22Rv1 (cell line): ENCODE measurements around the gene NAA11.

Experiments
- CTCF ChIP-seq: fragments of 450-650 bp; IDR thresholded peaks from 2 replicates; pipeline ENCODE4 v1.5.1; 2017; ENCODE audit warnings: mild to moderate bottlenecking
- ZFX ChIP-seq: fragments of 450-650 bp; IDR thresholded peaks from 2 replicates; pipeline ENCODE4 v1.6.1; 2017; ENCODE audit warnings: antibody characterized with exemption, borderline replicate concordance

DNA sequence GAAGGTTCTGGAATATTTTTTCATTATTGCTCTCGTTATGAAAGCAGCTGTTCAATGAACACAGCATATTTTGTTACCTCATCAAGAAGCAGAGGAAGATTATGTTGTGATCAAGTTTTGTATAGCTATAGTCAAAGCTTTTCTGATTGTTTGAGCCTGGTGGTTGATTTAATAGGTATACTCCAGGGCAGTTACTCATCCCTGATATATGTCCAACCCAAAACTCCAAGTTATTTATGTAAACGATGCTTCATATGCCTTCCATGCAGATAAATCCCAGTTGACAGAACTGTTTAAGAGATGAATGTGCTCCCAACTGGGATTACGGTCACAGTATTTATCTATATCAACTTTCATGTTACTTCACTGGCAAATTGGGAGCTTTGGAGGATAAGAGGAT, 19.1 kb downstream of the NAA11 start:
- TF ChIP-seq CTCF (no peak), ZFX (no peak)
